CD8-positive, alpha-beta memory T cell (primary cell): ENCODE results near the gene DEFB132. TPM values are rescaled to one million over a fixed set of nuclear protein-coding genes. Genes with fewer than 3 reads are reported as not detected.
"Not testable (repeated sequence)": the region's sequence is repeated elsewhere in the genome, so short reads cannot be mapped to it uniquely, and the experiment has no call there.

Experiments
- CTCF ChIA-PET: fragments of 350-600 bp; sonication (Branson Sonifier 250); formaldehyde crosslinking; loops from one replicate; lab custom pipeline; 2021; ENCODE audit warnings: antibody characterized with exemption; lab: Charles Lee
- POLR2A ChIA-PET: fragments of 350-600 bp; sonication (Branson Sonifier 250); formaldehyde crosslinking; loops from one replicate; lab custom pipeline; 2021; ENCODE audit warnings: antibody characterized with exemption; lab: Charles Lee
- DNase-seq, 5 donors: peaks; one replicate each; pipeline versions ENCODE4 v3.0.0 to v3.0.0-alpha.2; 2020 to 2022; ENCODE audit warnings: mixed read lengths in 1 of 5
- H3K27ac ChIP-seq: one replicate; pipeline ENCODE4 v1.7.0; 2013; ENCODE audit warnings: low read depth, mild to moderate bottlenecking, low read length, moderate library complexity
- H3K27me3 ChIP-seq: 2 replicates; pipeline ENCODE4 v1.7.0; 2013; ENCODE audit warnings: low read length, mild to moderate bottlenecking; ENCODE audit not compliant: insufficient read depth, poor library complexity, severe bottlenecking
- H3K36me3 ChIP-seq: 2 replicates; pipeline ENCODE4 v1.7.0; 2013; ENCODE audit warnings: mild to moderate bottlenecking, low read length, moderate library complexity; ENCODE audit not compliant: insufficient read depth
- H3K4me1 ChIP-seq: 2 replicates; pipeline ENCODE4 v1.7.0; 2013; ENCODE audit warnings: mild to moderate bottlenecking, low read length, moderate library complexity; ENCODE audit not compliant: insufficient read depth
- H3K4me3 ChIP-seq: 2 replicates; pipeline ENCODE4 v1.7.0; 2013; ENCODE audit warnings: mild to moderate bottlenecking, low read length
- H3K9me3 ChIP-seq: 2 replicates; pipeline ENCODE4 v1.7.0; 2013; ENCODE audit warnings: mild to moderate bottlenecking, low read length
- H3K27ac Mint-ChIP-seq, 8 donors: one replicate each; pipeline ENCODE4 v1.8.0; 2020 to 2021; ENCODE audit warnings: mixed read lengths in 8 of 8, mild to moderate bottlenecking in 6 of 8, inconsistent platforms in 3 of 8, moderate library complexity in 3 of 8
- H3K27me3 Mint-ChIP-seq, 2 donors: one replicate each; pipeline ENCODE4 v1.8.0; 2020 to 2021; ENCODE audit warnings: mixed read lengths in 2 of 2, mild to moderate bottlenecking in 1 of 2, moderate library complexity in 1 of 2
- H3K36me3 Mint-ChIP-seq, 3 donors: one replicate each; pipeline ENCODE4 v1.8.0; 2020 to 2021; ENCODE audit warnings: mixed read lengths in 3 of 3, inconsistent platforms in 1 of 3, mild to moderate bottlenecking in 1 of 3
- H3K4me1 Mint-ChIP-seq, 3 donors: one replicate each; pipeline ENCODE4 v1.8.0; 2020 to 2021; ENCODE audit warnings: mixed read lengths in 3 of 3, inconsistent platforms in 1 of 3, mild to moderate bottlenecking in 1 of 3
- H3K4me3 Mint-ChIP-seq, 7 donors: one replicate each; pipeline ENCODE4 v1.8.0; 2020 to 2021; ENCODE audit warnings: mixed read lengths in 7 of 7, mild to moderate bottlenecking in 6 of 7, moderate library complexity in 4 of 7, inconsistent platforms in 2 of 7
- H3K9me3 Mint-ChIP-seq, 5 donors: one replicate each; pipeline ENCODE4 v1.8.0; 2020 to 2022; ENCODE audit warnings: mixed read lengths in 5 of 5, mild to moderate bottlenecking in 3 of 5, moderate library complexity in 2 of 5, inconsistent platforms in 1 of 5
- polyA plus RNA-seq: library from polyadenylated mRNA; unstranded; fragments of 300-500 nt; fragmentation: Illumina TruSeq; gene quantifications from one replicate; pipeline ENCODE4 v1.2.3, GENCODE V29; 2021
- total RNA-seq, 2 experiments: library from RNA; stranded (reverse); gene quantifications; one replicate each; pipeline ENCODE4 v1.2.3, GENCODE V29; 2021

Gene DEFB132
- total and polyA plus RNA-seq, 3 experiments from 2014 or later: not detected

DNA sequence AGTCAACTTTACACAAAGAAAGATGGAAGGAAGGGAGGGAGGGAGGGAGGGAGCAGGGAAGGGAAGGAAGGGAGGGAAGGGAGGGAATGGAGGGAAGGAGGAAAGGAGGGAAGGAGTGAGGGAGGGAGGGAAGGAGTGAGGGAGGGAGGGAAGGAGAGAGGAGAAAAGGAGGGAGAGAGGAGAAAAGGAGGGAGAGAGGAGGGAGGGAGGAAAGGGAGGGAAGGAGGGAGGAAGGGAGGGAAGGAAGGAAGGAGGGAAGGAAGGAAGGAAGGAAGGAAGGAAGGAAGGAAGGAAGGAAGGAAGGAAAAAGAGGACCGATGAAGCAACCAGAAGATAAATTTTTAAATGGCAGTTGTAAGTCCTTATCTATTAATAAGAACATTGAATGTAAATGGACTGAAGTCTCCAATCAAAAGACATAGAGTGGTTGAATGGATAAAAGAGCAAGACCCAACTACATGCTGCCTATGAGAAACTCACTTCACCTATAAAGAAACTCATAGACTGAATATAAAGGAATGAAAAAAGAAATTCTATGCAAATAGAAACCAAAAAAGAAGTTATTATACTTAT lies 36.2 kb upstream of the DEFB132 start:
- Mint-ChIP-seq H3K4me1 (no peaks in the 10 kb centered on the region), H3K4me3 (no peak overlapping the region), H3K36me3 (no peaks in the 10 kb centered on the region), H3K9me3 (peaks cover 0 to 4% (median 0%) of the 10 kb centered on the region in 5 donors), H3K27me3 (peaks cover 7 to 65% of the 10 kb centered on the region in 2 donors), H3K27ac (no peak overlapping the region)
- H3K36me3 ChIP-seq: no peaks in the 10 kb centered on the region
- H3K27me3 ChIP-seq: no peaks in the 10 kb centered on the region
- H3K4me1 ChIP-seq: peaks cover 3% of the 10 kb centered on the region
- ChIA-PET CTCF (no interaction called here), POLR2A (no interaction called here)
- no peak for DNase-seq
- no peak overlapping the region for H3K4me3 ChIP-seq
- no peaks in the 10 kb centered on the region for H3K9me3 ChIP-seq
- H3K27ac ChIP-seq: no peak overlapping the region

DNA sequence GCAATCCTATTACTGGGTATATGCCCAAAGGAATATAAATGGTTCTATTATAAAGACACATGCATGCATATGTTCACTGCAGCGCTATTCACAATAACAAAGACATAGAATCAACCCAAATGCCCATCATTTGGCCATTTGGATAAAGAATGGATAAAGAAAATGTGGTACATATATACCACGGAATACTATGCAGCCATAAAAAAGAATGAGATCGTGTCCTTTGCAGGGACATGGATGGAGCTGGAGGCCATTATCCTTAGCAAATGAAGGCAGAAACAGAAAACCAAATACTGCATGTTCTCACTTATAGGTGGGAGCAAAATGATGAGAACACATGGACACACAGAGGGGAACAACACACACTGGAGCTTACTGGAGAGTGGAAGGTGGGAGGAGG lies 31.6 kb upstream of the DEFB132 start:
- H3K4me1 Mint-ChIP-seq, H3K4me3 Mint-ChIP-seq, H3K27me3 ChIP-seq, CTCF ChIA-PET, H3K36me3 Mint-ChIP-seq, H3K27ac ChIP-seq, H3K27ac Mint-ChIP-seq, H3K9me3 Mint-ChIP-seq, H3K36me3 ChIP-seq, H3K9me3 ChIP-seq, DNase-seq, H3K4me3 ChIP-seq, POLR2A ChIA-PET: not testable (repeated sequence)
- H3K27me3 Mint-ChIP-seq: peaks cover 0 to 30% of the 10 kb centered on the region in 2 donors
- H3K4me1 ChIP-seq: peaks cover 21% of the 10 kb centered on the region

DNA sequence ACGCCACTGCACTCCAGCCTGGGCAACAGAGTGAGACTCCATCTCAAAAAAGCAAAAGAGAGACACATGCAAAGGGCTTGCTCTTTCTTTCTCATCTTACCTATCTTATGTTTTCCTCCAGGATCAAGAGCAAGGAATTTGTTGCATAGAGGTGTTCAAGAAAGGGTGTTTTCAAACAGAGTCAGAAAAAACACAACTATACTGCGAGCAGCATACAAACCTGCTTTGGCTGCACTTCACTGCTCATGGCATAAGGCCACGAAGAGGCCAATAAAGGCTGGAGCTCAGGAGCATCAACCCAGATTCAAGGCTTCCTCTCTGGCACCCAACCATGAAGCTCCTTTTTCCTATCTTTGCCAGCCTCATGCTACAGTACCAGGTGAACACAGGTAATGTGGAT lies 30.6 kb upstream of the DEFB132 start, which contains the start of gene DEFB129:
TSS of gene DEFB129 (plus strand) at position 301 of the 400 bp plus-strand sequence. CDS start at position 332, 31 bp downstream.
- Histone ChIP-seq H3K9me3 (no peaks in the 10 kb centered on the region), H3K27me3 (no peaks in the 10 kb centered on the region), H3K36me3 (no peaks in the 10 kb centered on the region), H3K4me1 (peaks cover 21% of the 10 kb centered on the region), H3K27ac (no peak within 1 kb of the TSS), H3K4me3 (no peak within 1 kb of the TSS)
- POLR2A ChIA-PET: no interaction called here
- CTCF ChIA-PET: no interaction called here
- peaks cover 0 to 4% (median 0%) of the 10 kb centered on the region in 5 donors for H3K9me3 Mint-ChIP-seq
- H3K36me3 Mint-ChIP-seq: no peaks in the 10 kb centered on the region
- peaks cover 0 to 4% (median 0%) of the 10 kb centered on the region in 3 donors for H3K4me1 Mint-ChIP-seq
- no peak within 1 kb of the TSS for H3K4me3 Mint-ChIP-seq
- H3K27ac Mint-ChIP-seq: no peak within 1 kb of the TSS
- no peak for DNase-seq
- H3K27me3 Mint-ChIP-seq: peaks cover 0 to 26% of the 10 kb centered on the region in 2 donors

DNA sequence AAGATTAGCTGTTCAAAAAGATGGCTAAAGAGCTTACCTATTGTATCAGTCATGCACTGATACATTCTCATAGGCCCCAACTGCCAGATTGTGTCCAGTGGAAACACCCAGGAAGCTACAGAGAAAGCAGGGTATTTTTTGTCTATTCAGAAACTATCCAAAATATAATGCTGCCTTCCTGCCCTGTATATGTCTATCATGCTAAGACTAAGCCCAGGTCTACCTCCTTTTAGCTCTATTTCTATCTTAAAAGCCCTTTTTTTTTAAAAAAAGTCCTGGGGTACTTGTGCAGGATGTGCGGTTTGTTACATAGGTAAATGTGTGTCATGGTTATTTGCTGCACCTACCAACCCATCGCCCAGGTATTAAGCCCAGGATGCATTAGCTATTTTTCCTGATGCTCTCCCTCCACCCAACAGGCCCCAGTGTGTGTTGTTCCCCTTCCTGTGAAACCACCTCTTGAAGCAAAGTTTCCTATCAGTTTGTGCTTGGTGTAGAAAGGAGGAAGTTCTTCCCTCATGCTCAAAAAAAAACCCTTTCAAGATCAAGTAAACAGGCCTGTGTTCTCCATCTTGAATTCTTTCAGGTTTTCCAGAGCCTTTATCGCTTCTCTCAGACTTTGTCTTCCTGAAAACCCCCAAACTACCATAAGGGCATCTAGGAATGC lies 30.0 kb upstream of the DEFB132 start:
- ChIA-PET CTCF (no interaction called here), POLR2A (no interaction called here)
- H3K36me3 Mint-ChIP-seq: no peaks in the 10 kb centered on the region

DNA sequence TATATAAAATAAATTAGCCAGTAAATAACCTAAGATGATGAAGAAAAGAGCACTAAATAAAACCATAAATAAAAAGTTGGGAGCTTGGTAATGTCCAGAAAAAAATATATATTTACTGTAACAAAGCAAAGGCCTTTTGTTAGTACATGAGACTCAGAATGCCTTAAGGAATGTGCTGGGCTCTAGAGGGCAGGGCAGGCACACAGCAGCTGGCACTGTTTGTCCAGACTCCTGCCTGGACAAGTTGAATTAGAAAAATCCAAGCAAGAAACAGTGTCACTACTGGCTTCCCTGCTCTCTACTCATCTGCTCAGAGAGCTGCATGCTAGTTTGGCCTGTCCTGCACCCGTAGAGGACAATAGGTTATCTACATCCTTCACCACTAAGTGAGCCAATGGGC lies 21.6 kb upstream of the DEFB132 start:
- Histone ChIP-seq H3K4me3 (no peak overlapping the region), H3K9me3 (no peaks in the 10 kb centered on the region), H3K4me1 (peaks cover 4% of the 10 kb centered on the region), H3K27ac (no peak overlapping the region), H3K27me3 (no peaks in the 10 kb centered on the region), H3K36me3 (no peaks in the 10 kb centered on the region)
- Mint-ChIP-seq H3K4me1 (peaks cover 4 to 15% (median 13%) of the 10 kb centered on the region in 3 donors), H3K9me3 (no peaks in the 10 kb centered on the region), H3K4me3 (no peak overlapping the region), H3K27ac (no peak overlapping the region), H3K36me3 (no peaks in the 10 kb centered on the region), H3K27me3 (peaks cover 1 to 9% of the 10 kb centered on the region in 2 donors)
- POLR2A ChIA-PET: no interaction called here
- no peak for DNase-seq
- CTCF ChIA-PET: interaction anchor here (1.3 kb wide), 1 partner anchor 12 kb away, joined by 3 read pairs; no protein-coding TSS in a partner anchor

More for the DNA sequence above, 30.0 kb upstream of the DEFB132 start:
- peaks cover 0 to 4% (median 0%) of the 10 kb centered on the region in 3 donors for H3K4me1 Mint-ChIP-seq
- DNase-seq: peak in 1 of 5 donors; percentile 16
- Histone ChIP-seq H3K9me3 (no peaks in the 10 kb centered on the region), H3K27ac (no peak overlapping the region), H3K4me1 (peaks cover 21% of the 10 kb centered on the region), H3K27me3 (no peaks in the 10 kb centered on the region), H3K36me3 (no peaks in the 10 kb centered on the region), H3K4me3 (no peak overlapping the region)
- no peak overlapping the region for H3K27ac Mint-ChIP-seq
- H3K27me3 Mint-ChIP-seq: peaks cover 0 to 25% of the 10 kb centered on the region in 2 donors
- peaks cover 0 to 4% (median 0%) of the 10 kb centered on the region in 5 donors for H3K9me3 Mint-ChIP-seq
- no peak overlapping the region for H3K4me3 Mint-ChIP-seq

DNA sequence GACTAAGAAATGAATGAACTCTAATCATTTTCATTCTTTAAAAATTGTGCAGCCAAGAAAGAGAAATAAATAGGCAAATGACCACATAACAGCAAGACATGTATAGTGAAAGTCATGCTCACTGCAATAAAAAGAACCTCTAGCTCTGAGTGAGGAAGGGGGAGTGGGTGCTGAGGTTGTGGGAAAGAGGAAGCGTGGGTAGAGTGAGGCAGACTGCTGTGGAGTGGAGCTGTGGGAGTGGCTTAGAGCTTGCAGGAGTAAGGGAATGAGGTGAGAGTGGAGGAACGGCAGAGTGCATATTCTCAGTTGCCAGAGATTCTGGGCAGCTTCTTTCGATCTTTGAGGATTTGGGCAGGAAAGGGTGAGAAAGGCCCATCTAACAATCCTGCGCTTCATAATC lies 20.0 kb upstream of the DEFB132 start:
- H3K9me3 Mint-ChIP-seq: no peaks in the 10 kb centered on the region
- H3K4me1 ChIP-seq: peaks cover 4% of the 10 kb centered on the region
- peaks cover 1 to 12% of the 10 kb centered on the region in 2 donors for H3K27me3 Mint-ChIP-seq
- peak overlapping the region in 4 of 8 donors; percentile 23 to 71 (median 45) for H3K27ac Mint-ChIP-seq
- H3K36me3 Mint-ChIP-seq: no peaks in the 10 kb centered on the region
- no peaks in the 10 kb centered on the region for H3K36me3 ChIP-seq
- no peaks in the 10 kb centered on the region for H3K9me3 ChIP-seq
- H3K4me3 Mint-ChIP-seq: peak overlapping the region in 5 of 7 donors; percentile 8 to 69 (median 53)
- POLR2A ChIA-PET: no interaction called here
- no peak overlapping the region for H3K27ac ChIP-seq
- H3K4me3 ChIP-seq: peak overlapping the region; percentile 10
- CTCF ChIA-PET: interaction anchor here (1.1 to 2.0 kb wide), 2 partner anchors 10 to 29 kb away, joined by 3 to 5 read pairs; no protein-coding TSS in a partner anchor
- no peak for DNase-seq
- peaks cover 4 to 15% (median 13%) of the 10 kb centered on the region in 3 donors for H3K4me1 Mint-ChIP-seq
- H3K27me3 ChIP-seq: no peaks in the 10 kb centered on the region

DNA sequence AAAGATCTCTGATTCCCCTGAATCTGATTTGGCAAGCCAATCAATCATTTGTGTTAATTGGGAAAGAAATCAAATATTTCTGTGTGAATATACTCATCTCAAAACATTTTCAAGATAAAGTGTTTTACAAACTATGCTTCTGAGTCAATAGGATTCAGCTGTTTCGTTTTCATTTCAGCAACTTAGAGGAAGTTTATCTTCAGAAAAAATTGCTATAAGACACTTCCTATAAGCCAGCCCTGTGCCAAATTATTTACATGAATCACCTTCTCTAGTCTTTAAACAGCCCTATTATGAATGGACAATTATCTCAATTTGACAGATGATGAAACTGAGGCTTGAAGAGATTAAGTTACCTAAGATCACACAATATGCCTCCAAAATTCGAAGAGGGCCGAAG lies 19.6 kb upstream of the DEFB132 start:
- peaks cover 4% of the 10 kb centered on the region for H3K4me1 ChIP-seq
- peak overlapping the region; percentile 10 for H3K4me3 ChIP-seq
- DNase-seq: no peak
- CTCF ChIA-PET: interaction anchor here (1.1 to 2.0 kb wide), 2 partner anchors 9 to 29 kb away, joined by 3 to 5 read pairs; no protein-coding TSS in a partner anchor
- H3K9me3 ChIP-seq: no peaks in the 10 kb centered on the region
- Mint-ChIP-seq H3K27me3 (peaks cover 1 to 16% of the 10 kb centered on the region in 2 donors), H3K9me3 (no peaks in the 10 kb centered on the region), H3K4me3 (peak overlapping the region in 3 of 7 donors; percentile 53 to 69 (median 53)), H3K36me3 (no peaks in the 10 kb centered on the region), H3K4me1 (peaks cover 4 to 15% (median 13%) of the 10 kb centered on the region in 3 donors), H3K27ac (no peak overlapping the region)
- H3K36me3 ChIP-seq: no peaks in the 10 kb centered on the region
- H3K27ac ChIP-seq: no peak overlapping the region
- POLR2A ChIA-PET: no interaction called here
- H3K27me3 ChIP-seq: no peaks in the 10 kb centered on the region

DNA sequence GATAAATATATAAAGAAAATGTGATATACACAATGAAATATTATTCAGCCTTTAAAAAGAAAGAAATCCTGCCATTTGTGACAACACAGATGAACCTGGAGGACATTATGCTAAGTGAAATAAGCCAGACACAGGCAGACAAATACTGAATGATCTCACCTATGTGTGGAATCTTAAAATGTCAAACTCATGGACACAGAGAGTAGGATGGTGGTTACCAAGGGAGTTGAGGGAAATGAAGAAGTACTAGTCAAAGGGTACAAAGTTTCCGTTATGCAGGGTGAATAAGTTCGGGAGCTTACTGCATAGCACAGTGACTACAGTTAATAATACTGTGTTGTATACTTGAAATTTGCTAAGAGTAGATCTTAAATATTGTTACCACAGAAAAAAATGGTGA lies 14.6 kb upstream of the DEFB132 start:
- Mint-ChIP-seq H3K36me3 (no peaks in the 10 kb centered on the region), H3K9me3 (no peaks in the 10 kb centered on the region), H3K4me1 (peaks cover 0 to 5% (median 4%) of the 10 kb centered on the region in 3 donors), H3K27me3 (peaks cover 2 to 18% of the 10 kb centered on the region in 2 donors), H3K27ac (no peak overlapping the region), H3K4me3 (no peak overlapping the region)
- no peaks in the 10 kb centered on the region for H3K36me3 ChIP-seq
- no peaks in the 10 kb centered on the region for H3K4me1 ChIP-seq
- H3K4me3 ChIP-seq: no peak overlapping the region
- no peak for DNase-seq
- ChIA-PET POLR2A (no interaction called here), CTCF (interaction anchor here (1.7 kb wide), 1 partner anchor 23 kb away, joined by 4 read pairs; no protein-coding TSS in a partner anchor)
- no peaks in the 10 kb centered on the region for H3K9me3 ChIP-seq
- no peaks in the 10 kb centered on the region for H3K27me3 ChIP-seq
- no peak overlapping the region for H3K27ac ChIP-seq
